ENCODE data around the gene PIM3. TPM values are rescaled to one million over a fixed set of nuclear protein-coding genes. Genes with fewer than 3 reads are reported as not detected.
"Not testable (repeated sequence)": the region's sequence is repeated elsewhere in the genome, so short reads cannot be mapped to it uniquely, and the experiment has no call there.

The PIM3 gene
- total RNA-seq, 6 experiments from 2014 or later, result 14.8 to 18.8 (median 17.4) TPM

DNA sequence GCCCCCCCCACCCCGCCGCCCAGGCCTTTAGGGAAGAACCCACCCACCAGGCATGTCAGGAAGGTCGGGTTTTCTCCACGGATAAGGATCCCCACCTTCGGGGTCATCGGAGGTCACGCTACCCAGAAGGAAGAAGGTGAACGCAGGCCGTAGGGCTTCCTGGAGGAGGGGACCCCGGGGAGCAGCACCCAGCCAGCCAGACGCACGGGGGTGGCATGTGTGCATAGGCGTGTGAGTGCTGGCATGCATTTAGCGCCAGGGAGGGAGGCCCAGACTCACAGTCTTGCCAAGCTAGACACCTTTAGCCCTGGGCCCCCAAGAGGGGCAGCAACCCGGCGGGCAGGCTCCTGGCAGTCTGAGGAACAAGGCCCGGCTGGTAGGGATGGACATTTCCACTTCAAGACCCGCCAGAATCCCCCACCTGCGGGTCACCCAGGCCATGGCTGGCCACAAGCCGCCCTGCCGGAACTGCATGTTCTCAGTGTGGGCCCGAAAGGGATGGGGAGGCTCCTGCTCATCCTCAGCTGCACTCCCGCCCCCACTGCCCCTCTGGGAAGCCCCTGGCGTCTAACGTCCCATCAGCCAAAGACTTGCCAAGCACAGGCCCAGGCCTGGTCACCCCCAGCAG, 16.7 kb upstream of the PIM3 start:
- no peaks in the 10 kb centered on the region for H3K36me3 Mint-ChIP-seq (ENCODE audit: low read depth)
- no peaks in the 10 kb centered on the region for H3K9me3 Mint-ChIP-seq
- peaks cover 3% of the 10 kb centered on the region; the same call in 1 of the 2 replicates for H3K27me3 Mint-ChIP-seq (ENCODE audit: insufficient read depth)
- no peak overlapping the region for H3K4me3 Mint-ChIP-seq
- DNase-seq, result no peak
- no peaks in the 10 kb centered on the region for H3K4me1 Mint-ChIP-seq (ENCODE audit: low read depth)
- H3K27ac Mint-ChIP-seq, result no peak overlapping the region
- TF ChIP-seq, protein P1, sequence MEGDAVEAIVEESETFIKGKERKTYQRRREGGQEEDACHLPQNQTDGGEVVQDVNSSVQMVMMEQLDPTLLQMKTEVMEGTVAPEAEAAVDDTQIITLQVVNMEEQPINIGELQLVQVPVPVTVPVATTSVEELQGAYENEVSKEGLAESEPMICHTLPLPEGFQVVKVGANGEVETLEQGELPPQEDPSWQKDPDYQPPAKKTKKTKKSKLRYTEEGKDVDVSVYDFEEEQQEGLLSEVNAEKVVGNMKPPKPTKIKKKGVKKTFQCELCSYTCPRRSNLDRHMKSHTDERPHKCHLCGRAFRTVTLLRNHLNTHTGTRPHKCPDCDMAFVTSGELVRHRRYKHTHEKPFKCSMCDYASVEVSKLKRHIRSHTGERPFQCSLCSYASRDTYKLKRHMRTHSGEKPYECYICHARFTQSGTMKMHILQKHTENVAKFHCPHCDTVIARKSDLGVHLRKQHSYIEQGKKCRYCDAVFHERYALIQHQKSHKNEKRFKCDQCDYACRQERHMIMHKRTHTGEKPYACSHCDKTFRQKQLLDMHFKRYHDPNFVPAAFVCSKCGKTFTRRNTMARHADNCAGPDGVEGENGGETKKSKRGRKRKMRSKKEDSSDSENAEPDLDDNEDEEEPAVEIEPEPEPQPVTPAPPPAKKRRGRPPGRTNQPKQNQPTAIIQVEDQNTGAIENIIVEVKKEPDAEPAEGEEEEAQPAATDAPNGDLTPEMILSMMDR (IDR thresholded peaks at IDR 0.05), result no peak

DNA sequence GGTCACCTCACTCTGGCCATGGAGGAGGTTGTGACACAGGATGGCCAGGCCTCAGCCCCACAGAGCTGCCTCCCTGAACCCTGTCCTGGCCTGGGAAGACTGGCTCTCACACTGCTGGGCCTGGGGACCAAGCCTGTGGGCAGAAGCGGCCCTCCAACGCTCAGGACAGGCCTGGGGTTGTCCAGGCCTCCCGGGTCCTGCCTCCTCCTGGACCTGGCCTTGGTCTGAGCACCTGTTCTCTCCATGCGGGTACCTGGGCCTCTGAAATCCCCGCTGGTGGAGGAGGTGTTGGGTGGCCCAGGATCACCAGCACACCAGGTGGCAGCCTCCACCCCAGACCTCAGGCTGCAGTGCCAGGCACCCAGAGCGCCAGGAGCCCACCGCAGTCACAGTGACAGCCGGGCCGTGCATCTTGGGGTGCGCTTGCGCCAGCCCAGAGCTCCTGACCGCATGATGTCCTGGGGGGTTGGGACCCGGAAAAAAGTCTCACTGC, 16.1 kb upstream of the PIM3 start:
- no peak overlapping the region for H3K27ac Mint-ChIP-seq
- no peaks in the 10 kb centered on the region for H3K36me3 Mint-ChIP-seq (ENCODE audit: low read depth)
- TF ChIP-seq, protein P1 (IDR thresholded peaks at IDR 0.05), result no peak
- peaks cover 3% of the 10 kb centered on the region; the same call in 1 of the 2 replicates for H3K27me3 Mint-ChIP-seq (ENCODE audit: insufficient read depth)
- no peaks in the 10 kb centered on the region for H3K9me3 Mint-ChIP-seq
- no peak overlapping the region for H3K4me3 Mint-ChIP-seq
- no peaks in the 10 kb centered on the region for H3K4me1 Mint-ChIP-seq (ENCODE audit: low read depth)
- no peak for DNase-seq

DNA sequence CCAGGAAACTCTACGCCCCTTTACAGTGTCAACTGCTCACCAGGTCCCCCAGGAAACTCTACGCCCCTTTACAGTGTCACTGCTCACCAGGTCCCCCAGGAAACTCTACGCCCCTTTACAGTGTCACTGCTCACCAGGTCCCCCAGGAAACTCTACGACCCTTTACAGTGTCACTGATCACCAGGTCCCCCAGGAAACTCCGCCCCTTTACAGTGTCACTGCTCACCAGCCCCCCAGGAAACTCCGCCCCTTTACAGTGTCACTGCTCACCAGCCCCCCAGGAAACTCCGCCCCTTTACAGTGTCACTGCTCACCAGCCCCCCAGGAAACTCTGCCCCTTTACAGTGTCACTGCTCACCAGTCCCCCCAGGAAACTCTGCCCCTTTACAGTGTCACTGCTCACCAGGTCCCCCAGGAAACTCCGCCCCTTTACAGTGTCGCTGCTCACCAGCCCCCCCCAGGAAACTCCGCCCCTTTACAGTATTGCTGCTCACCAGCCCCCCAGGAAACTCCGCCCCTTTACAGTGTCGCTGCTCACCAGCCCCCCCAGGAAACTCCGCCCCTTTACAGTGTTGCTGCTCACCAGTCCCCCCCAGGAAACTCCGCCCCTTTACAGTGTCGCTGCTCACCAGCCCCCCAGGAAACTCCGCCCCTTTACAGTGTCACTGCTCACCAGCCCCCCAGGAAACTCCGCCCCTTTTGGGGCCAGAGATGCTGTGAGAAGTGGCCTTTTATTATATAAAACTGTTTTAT, 15.4 kb upstream of the PIM3 start:
- not testable (repeated sequence) for DNase-seq; H3K27me3 Mint-ChIP-seq (ENCODE audit: insufficient read depth); H3K9me3 Mint-ChIP-seq; H3K27ac Mint-ChIP-seq; H3K4me3 Mint-ChIP-seq; H3K36me3 Mint-ChIP-seq (ENCODE audit: low read depth); H3K4me1 Mint-ChIP-seq (ENCODE audit: low read depth)

DNA sequence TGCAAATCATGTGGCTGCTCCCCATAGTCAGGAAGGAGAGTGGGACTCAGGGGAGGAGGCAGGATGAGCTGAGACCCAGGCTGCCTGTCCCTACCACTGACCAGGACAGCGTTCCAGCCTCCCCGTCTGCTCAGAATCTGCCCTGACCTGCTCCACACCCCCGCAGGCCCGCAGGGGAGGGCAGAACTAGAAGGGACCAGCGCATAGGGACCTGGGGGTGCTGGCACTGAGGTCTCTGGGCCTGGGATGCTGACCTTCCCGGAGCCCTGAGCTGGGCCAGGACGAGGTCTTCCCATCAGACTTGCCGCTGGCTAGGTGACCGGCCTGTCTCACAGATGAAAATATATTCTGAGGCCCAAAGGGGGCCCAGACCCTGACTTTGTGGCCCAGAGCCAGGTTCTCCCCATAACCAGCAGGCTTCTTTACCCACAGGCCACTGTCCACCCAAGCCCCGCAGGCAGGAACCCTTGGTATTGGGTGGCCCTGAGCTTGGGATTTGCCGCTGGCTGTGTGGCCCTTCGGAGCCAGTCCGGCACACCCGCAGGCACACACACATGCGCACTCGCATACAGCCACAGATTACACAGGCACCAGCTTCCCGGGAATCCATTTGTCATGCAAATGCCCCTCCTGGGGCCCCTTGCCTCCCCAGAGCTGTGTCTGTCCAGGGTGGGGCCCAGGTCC, 13.8 kb upstream of the PIM3 start:
- TF ChIP-seq, protein P1 (IDR thresholded peaks at IDR 0.05), result no peak
- Mint-ChIP-seq H3K4me3 (no peak overlapping the region), H3K36me3 (ENCODE audit: low read depth) (no peaks in the 10 kb centered on the region), H3K27me3 (ENCODE audit: insufficient read depth) (no peaks in the 10 kb centered on the region; the same call in 1 of the 2 replicates), H3K27ac (no peak overlapping the region), H3K9me3 (no peaks in the 10 kb centered on the region), H3K4me1 (ENCODE audit: low read depth) (peaks cover under 1% of the 10 kb centered on the region; the same call in 1 of the 2 replicates)
- DNase-seq, result no peak

DNA sequence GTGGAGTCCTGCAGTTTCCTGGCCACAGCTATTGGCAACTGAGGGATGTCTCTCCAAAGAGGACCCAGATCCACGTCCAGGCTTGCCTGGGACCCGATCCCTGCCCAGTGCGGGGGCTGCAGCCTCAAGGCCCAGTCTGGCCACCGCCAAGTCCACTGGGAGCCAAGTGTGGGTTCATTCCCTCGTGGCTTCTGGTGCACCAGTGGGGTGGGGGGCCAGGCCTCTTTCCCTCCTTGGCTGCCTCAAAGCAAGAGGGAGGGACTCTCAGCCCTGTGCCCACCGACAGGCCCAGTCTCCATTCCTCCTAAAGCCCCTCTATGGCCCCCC, 13.3 kb upstream of the PIM3 start:
- no peak overlapping the region for H3K4me3 Mint-ChIP-seq

More for the DNA sequence above, 13.3 kb upstream of the PIM3 start:
- Mint-ChIP-seq H3K4me1 (ENCODE audit: low read depth) (peaks cover 6% of the 10 kb centered on the region), H3K36me3 (ENCODE audit: low read depth) (no peaks in the 10 kb centered on the region), H3K27ac (no peak overlapping the region), H3K9me3 (no peaks in the 10 kb centered on the region), H3K27me3 (ENCODE audit: insufficient read depth) (no peaks in the 10 kb centered on the region; the same call in 1 of the 2 replicates)
- no peak for DNase-seq
- TF ChIP-seq, protein P1 (IDR thresholded peaks at IDR 0.05), result no peak

All from HFFc6 (cell line).